H1 (cell line): ENCODE results near the gene VIPR2. TPM values are rescaled to one million over a fixed set of nuclear protein-coding genes. Genes with fewer than 3 reads are reported as not detected.

Experiments used
- CTCF ChIA-PET: fragments of 300-600 bp; sonication (Branson Sonifier 250); formaldehyde crosslinking; loops from one replicate; lab custom pipeline; 2021; ENCODE audit not compliant: partially characterized antibody; lab: Charles Lee
- POLR2A ChIA-PET: fragments of 300-600 bp; sonication (Branson Sonifier 250); formaldehyde crosslinking; loops from one replicate; lab custom pipeline; 2021; ENCODE audit warnings: inconsistent platforms; ENCODE audit not compliant: partially characterized antibody; lab: Charles Lee
- DNase-seq, 2 experiments: peaks; one replicate each; pipeline versions ENCODE4 v3.0.0 to v3.0.0-alpha.2; 2010 to 2022; ENCODE audit warnings: low spot score in 2 of 2, low read depth in 1 of 2, mixed read lengths in 1 of 2
- FAIRE-seq: peaks from 2 replicates; lab custom pipeline; 2011; peaks lifted over from hg19 to GRCh38; lab: Jason Lieb, UNC
- H2AFZ ChIP-seq: 2 replicates; pipeline ENCODE4 v1.8.1; 2012; ENCODE audit warnings: low read length, inconsistent platforms
- H2AK5ac ChIP-seq: 2 replicates; pipeline ENCODE4 v1.6.1; 2013; ENCODE audit warnings: low read depth, low read length
- H2BK120ac ChIP-seq: replicated peaks from 2 replicates; pipeline ENCODE3; 2013; ENCODE audit warnings: low read depth, low read length, inconsistent platforms
- H2BK12ac ChIP-seq: 2 replicates; pipeline ENCODE4 v1.6.1; 2013; ENCODE audit warnings: low read depth, low read length
- H2BK15ac ChIP-seq: 2 replicates; pipeline ENCODE4 v1.6.1; 2013; ENCODE audit warnings: low read length
- H2BK20ac ChIP-seq: 2 replicates; pipeline ENCODE4 v1.6.1; 2013; ENCODE audit warnings: low read length
- H2BK5ac ChIP-seq: 2 replicates; pipeline ENCODE4 v1.6.1; 2013; ENCODE audit warnings: low read depth, low read length
- H3K14ac ChIP-seq: 2 replicates; pipeline ENCODE4 v1.6.1; 2013; ENCODE audit warnings: inconsistent platforms; ENCODE audit not compliant: insufficient read length
- H3K18ac ChIP-seq: 2 replicates; pipeline ENCODE4 v1.6.1; 2013; ENCODE audit warnings: low read length; ENCODE audit errors: extremely low read depth
- H3K23ac ChIP-seq: 2 replicates; pipeline ENCODE4 v1.6.1; 2013; ENCODE audit warnings: inconsistent platforms; ENCODE audit not compliant: insufficient read length
- H3K23me2 ChIP-seq: 2 replicates; pipeline ENCODE4 v1.6.1; 2013; ENCODE audit warnings: low read depth, low read length
- H3K27ac ChIP-seq: 2 replicates; pipeline ENCODE4 v1.6.1; 2011; ENCODE audit warnings: low read depth, low read length, inconsistent platforms
- H3K27me3 ChIP-seq, 4 experiments: replicated peaks in 1 of 4; 1 replicate in 1 of 4; 2 replicates in 3 of 4; pipeline versions ENCODE4 v1.6.1 to v1.8.1; 2011 to 2013; ENCODE audit warnings: low read length in 3 of 4, mild to moderate bottlenecking in 3 of 4, inconsistent platforms in 2 of 4, mixed read lengths in 2 of 4, moderate library complexity in 1 of 4; ENCODE audit not compliant: control insufficient read depth in 3 of 4, insufficient read depth in 3 of 4; ENCODE audit errors: extremely low read depth in 1 of 4
- H3K36me3 ChIP-seq, 4 experiments: 2 replicates each; pipeline versions ENCODE4 v1.6.1 to v1.8.1; 2011 to 2013; ENCODE audit warnings: mild to moderate bottlenecking in 4 of 4, low read length in 3 of 4, moderate library complexity in 2 of 4, control low read depth in 1 of 4, inconsistent platforms in 1 of 4; ENCODE audit not compliant: insufficient read depth in 4 of 4, control insufficient read depth in 2 of 4
- H3K4ac ChIP-seq: replicated peaks from 2 replicates; pipeline ENCODE3; 2013; ENCODE audit warnings: low read length, low read depth, mixed read lengths, inconsistent platforms; ENCODE audit not compliant: insufficient read length
- H3K4me1 ChIP-seq, 4 experiments: replicated peaks in 1 of 4; 1 replicate in 1 of 4; 2 replicates in 3 of 4; pipeline versions ENCODE4 v1.6.1 to v1.8.1; 2011 to 2013; ENCODE audit warnings: low read length in 3 of 4, inconsistent platforms in 2 of 4, mixed read lengths in 1 of 4; ENCODE audit not compliant: insufficient read depth in 4 of 4, control insufficient read depth in 3 of 4
- H3K4me2 ChIP-seq, 2 experiments: 2 replicates each; pipeline versions ENCODE4 v1.6.1 to v1.8.1; 2011 to 2013; ENCODE audit warnings: low read depth in 2 of 2, low read length in 2 of 2, control low read depth in 1 of 2, inconsistent platforms in 1 of 2, mild to moderate bottlenecking in 1 of 2; ENCODE audit not compliant: insufficient read depth in 1 of 2
- H3K4me3 ChIP-seq, 4 experiments: fragments of 200-600, 300-600 bp in 1 of 4; sonication (generic), shearing (Covaris generic), sonication (Bioruptor Twin) in 1 of 4; 2 replicates each; pipeline versions ENCODE4 v1.5.1 to v1.8.1; 2011 to 2016; ENCODE audit warnings: low read length in 4 of 4, low read depth in 3 of 4, control low read depth in 2 of 4, inconsistent platforms in 2 of 4, mild to moderate bottlenecking in 2 of 4, mixed read lengths in 1 of 4, moderate library complexity in 1 of 4; ENCODE audit not compliant: insufficient read depth in 2 of 4; ENCODE audit errors: extremely low read depth in 1 of 4
- H3K56ac ChIP-seq: replicated peaks from 2 replicates; pipeline ENCODE3; 2013; ENCODE audit warnings: low read depth, mild to moderate bottlenecking, mixed read lengths, low read length, inconsistent platforms; ENCODE audit not compliant: insufficient read length
- H3K79me1 ChIP-seq: 2 replicates; pipeline ENCODE4 v1.6.1; 2013; ENCODE audit warnings: low read depth, low read length, control low read depth
- H3K79me2 ChIP-seq, 2 experiments: 2 replicates each; pipeline versions ENCODE4 v1.6.1 to v1.8.1; 2012 to 2013; ENCODE audit warnings: low read length in 2 of 2, mild to moderate bottlenecking in 2 of 2, inconsistent platforms in 1 of 2; ENCODE audit not compliant: insufficient read depth in 2 of 2, control insufficient read depth in 1 of 2
- H3K9ac ChIP-seq, 4 experiments: replicated peaks in 1 of 4; 1 replicate in 1 of 4; 2 replicates in 3 of 4; pipeline versions ENCODE4 v1.6.1 to v1.8.1; 2011 to 2013; ENCODE audit warnings: low read depth in 3 of 4, low read length in 3 of 4, control low read depth in 2 of 4, mild to moderate bottlenecking in 2 of 4, moderate library complexity in 2 of 4, inconsistent platforms in 1 of 4; ENCODE audit errors: extremely low read depth in 1 of 4
- H3K9me3 ChIP-seq, 2 experiments: 2 replicates each; pipeline versions ENCODE4 v1.6.1 to v1.8.1; 2012 to 2013; ENCODE audit warnings: mild to moderate bottlenecking in 2 of 2, moderate library complexity in 2 of 2, control low read depth in 1 of 2, inconsistent platforms in 1 of 2, low read depth in 1 of 2, low read length in 1 of 2, mixed read lengths in 1 of 2; ENCODE audit not compliant: insufficient read depth in 2 of 2
- H4K20me1 ChIP-seq, 2 experiments: replicated peaks in 1 of 2; 2 replicates each; pipeline versions ENCODE3 to v1.8.1; 2011 to 2013; ENCODE audit warnings: inconsistent platforms in 2 of 2, low read length in 2 of 2, mild to moderate bottlenecking in 1 of 2; ENCODE audit not compliant: insufficient read depth in 2 of 2, control insufficient read depth in 1 of 2
- H4K5ac ChIP-seq: 2 replicates; pipeline ENCODE4 v1.6.1; 2013; ENCODE audit warnings: low read length, low read depth, mixed read lengths, inconsistent platforms; ENCODE audit not compliant: insufficient read length
- H4K8ac ChIP-seq: 2 replicates; pipeline ENCODE4 v1.8.0; 2013; ENCODE audit warnings: mild to moderate bottlenecking, moderate library complexity, low read length, inconsistent platforms; ENCODE audit not compliant: insufficient read depth; ENCODE audit errors: extremely low read depth
- H4K91ac ChIP-seq: replicated peaks from 2 replicates; pipeline ENCODE3; 2013; ENCODE audit warnings: low read length, mixed read lengths, inconsistent platforms; ENCODE audit not compliant: insufficient read length
- CREB1 ChIP-seq: IDR thresholded peaks from 2 replicates; pipeline ENCODE4 v1.6.1; 2012; ENCODE audit warnings: inconsistent platforms
- JUND ChIP-seq: IDR thresholded peaks from 2 replicates; pipeline ENCODE4 v1.6.1; 2011; ENCODE audit warnings: mild to moderate bottlenecking, improper control_type of control experiment, low read length
- KDM4A ChIP-seq: IDR thresholded peaks from one replicate; pipeline ENCODE4 v1.7.1; 2012; ENCODE audit warnings: low read depth, mild to moderate bottlenecking, moderate library complexity, low read length, inconsistent platforms; ENCODE audit not compliant: severe bottlenecking
- MAFK ChIP-seq: IDR thresholded peaks from 2 replicates; pipeline ENCODE4 v1.6.1; 2012; ENCODE audit warnings: low read depth, mild to moderate bottlenecking, improper control_type of control experiment, low read length
- POLR2AphosphoS5 ChIP-seq: IDR thresholded peaks from 2 replicates; pipeline ENCODE4 v1.6.1; 2011; ENCODE audit warnings: low read depth, low read length
- RFX5 ChIP-seq: IDR thresholded peaks from 2 replicates; pipeline ENCODE4 v1.6.1; 2011; ENCODE audit warnings: low read depth, low read length, improper control_type of control experiment, borderline replicate concordance
- SAP30 ChIP-seq: fragments of 300-600 bp; sonication (generic); IDR thresholded peaks from 2 replicates; pipeline ENCODE4 v1.7.1; 2012; ENCODE audit warnings: low read length, moderate library complexity, mild to moderate bottlenecking, inconsistent platforms; ENCODE audit not compliant: insufficient read depth, insufficient replicate concordance
- TCF12 ChIP-seq: IDR thresholded peaks from 2 replicates; pipeline ENCODE4 v1.6.1; 2011; ENCODE audit warnings: low read depth, mild to moderate bottlenecking, low read length
- TEAD4 ChIP-seq: IDR thresholded peaks from 2 replicates; pipeline ENCODE4 v1.6.1; 2012; ENCODE audit warnings: low read depth, low read length, inconsistent platforms, mixed read lengths
- ZNF274 ChIP-seq: IDR thresholded peaks from 2 replicates; pipeline ENCODE4 v1.7.0; 2012; ENCODE audit warnings: low read length, borderline replicate concordance; ENCODE audit errors: extremely low read depth
- WGBS, 2 experiments: shearing (Covaris generic) in 1 of 2; methylation state at CpG; one replicate each; pipeline versions ENCODE4 v1.1.6 to v1.1.7; 2013 to 2015; ENCODE audit warnings: low lambda C conversion rate in 2 of 2, mixed read lengths in 2 of 2, inconsistent platforms in 1 of 2, low coverage in 1 of 2, missing lambda C conversion rate in 1 of 2; ENCODE audit not compliant: insufficient replicate concordance in 2 of 2, insufficient coverage in 1 of 2, insufficient read length in 1 of 2; ENCODE audit errors: extremely low coverage in 1 of 2, missing lambda C conversion rate in 1 of 2; 5-methylcytosine and 5-hydroxymethylcytosine counted together
- polyA plus RNA-seq, 7 experiments: library from polyadenylated mRNA; depleted of rRNA in 3 of 7; stranded (reverse) in 5 of 7; unstranded in 2 of 7; fragments of >200 nt in 5 of 7; fragments of 200-250 nt in 2 of 7; gene quantifications; 1 replicate in 5 of 7; 2 replicates in 1 of 7; 4 replicates in 1 of 7; pipeline versions ENCODE4 v1.2.1 to v1.2.3, GENCODE V29; 2011 to 2013; ENCODE audit warnings: missing spikeins in 2 of 7, mixed read lengths in 2 of 7
- total RNA-seq: library from RNA; stranded (reverse); fragmentation: NEBNext Ultra II Directional; extraction: Animal tissue kit (Norgen Biotek cat#: 25700); gene quantifications from 2 replicates; pipeline ENCODE4 v1.2.1, GENCODE V29; 2021
- TF ChIP-seq, protein P1 (sequence below): IDR thresholded peaks from 2 replicates; pipeline ENCODE4 v1.6.1; 2012; ENCODE audit warnings: low read length, inconsistent platforms

Gene VIPR2
- total and polyA plus RNA-seq, 2 of the 8 experiments (the other 6 are each of a cell fraction or from before 2014, with no cell fraction given): 2.4 to 6.3 TPM

DNA sequence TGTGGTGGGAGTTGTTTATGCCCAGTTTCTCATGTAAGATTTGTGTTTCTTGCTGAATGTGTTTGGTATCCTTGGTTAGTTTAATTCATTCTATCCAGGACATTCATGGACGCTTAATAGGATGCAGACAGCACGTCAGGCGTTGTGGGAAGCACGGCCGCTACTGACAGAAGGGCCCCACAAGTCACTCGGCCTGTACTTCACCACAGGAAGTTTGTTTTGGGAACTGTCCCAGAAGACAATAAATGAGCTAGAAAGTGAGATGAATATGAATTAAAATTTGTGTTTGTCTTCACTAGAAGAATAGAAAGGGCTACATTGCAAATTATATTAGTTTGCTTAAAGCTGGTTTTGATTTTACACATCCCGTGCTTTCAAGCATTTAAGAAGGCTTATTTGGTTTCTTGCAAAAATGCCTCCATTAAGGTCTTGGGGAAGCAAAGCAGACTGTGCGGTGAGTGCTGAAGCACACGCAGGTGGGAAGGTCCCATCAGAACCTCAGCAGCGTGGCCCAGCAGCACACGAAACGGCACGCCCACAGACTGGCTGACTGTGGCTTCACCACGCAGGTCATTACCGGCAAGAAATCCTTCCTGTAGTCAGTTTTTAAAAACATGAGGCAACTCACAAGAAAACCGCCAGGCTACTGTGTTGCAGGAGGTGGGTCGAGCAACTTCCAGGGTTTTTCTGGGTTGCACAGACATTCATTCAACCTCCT lies 74.1 kb downstream of the VIPR2 start:
- no peak overlapping the region for H2BK5ac ChIP-seq
- no peaks in the 10 kb centered on the region for H3K79me2 ChIP-seq
- POLR2A ChIA-PET: no interaction called here
- no peaks in the 10 kb centered on the region for H3K27me3 ChIP-seq
- H4K91ac ChIP-seq: no peak overlapping the region
- H2BK120ac ChIP-seq: no peak overlapping the region
- H2BK15ac ChIP-seq: no peak overlapping the region
- H3K4ac ChIP-seq: no peak overlapping the region
- CTCF ChIA-PET: no interaction called here
- H4K20me1 ChIP-seq: no peaks in the 10 kb centered on the region
- no peak overlapping the region for H3K9ac ChIP-seq
- no peaks in the 10 kb centered on the region for H3K79me1 ChIP-seq
- no peaks in the 10 kb centered on the region for H3K4me1 ChIP-seq
- TF ChIP-seq, protein P1, sequence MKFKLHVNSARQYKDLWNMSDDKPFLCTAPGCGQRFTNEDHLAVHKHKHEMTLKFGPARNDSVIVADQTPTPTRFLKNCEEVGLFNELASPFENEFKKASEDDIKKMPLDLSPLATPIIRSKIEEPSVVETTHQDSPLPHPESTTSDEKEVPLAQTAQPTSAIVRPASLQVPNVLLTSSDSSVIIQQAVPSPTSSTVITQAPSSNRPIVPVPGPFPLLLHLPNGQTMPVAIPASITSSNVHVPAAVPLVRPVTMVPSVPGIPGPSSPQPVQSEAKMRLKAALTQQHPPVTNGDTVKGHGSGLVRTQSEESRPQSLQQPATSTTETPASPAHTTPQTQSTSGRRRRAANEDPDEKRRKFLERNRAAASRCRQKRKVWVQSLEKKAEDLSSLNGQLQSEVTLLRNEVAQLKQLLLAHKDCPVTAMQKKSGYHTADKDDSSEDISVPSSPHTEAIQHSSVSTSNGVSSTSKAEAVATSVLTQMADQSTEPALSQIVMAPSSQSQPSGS: no peak
- TF ChIP-seq SAP30 (no peak), ZNF274 (no peak), POLR2AphosphoS5 (no peak), RFX5 (no peak), JUND (no peak), MAFK (no peak), KDM4A (no peak), CREB1 (no peak), TCF12 (no peak), TEAD4 (no peak)
- H3K23me2 ChIP-seq: no peaks in the 10 kb centered on the region
- no peak overlapping the region for H3K27ac ChIP-seq
- 88% methylated on average over 17 of the region's 17 CpGs; no CpG with 5 or more reads in 1 of the 2 experiments for WGBS, 2 experiments
- no peak for FAIRE-seq
- H3K18ac ChIP-seq: no peak overlapping the region
- no peak overlapping the region for H3K4me2 ChIP-seq
- H3K4me3 ChIP-seq: no peak overlapping the region
- H2BK20ac ChIP-seq: no peak overlapping the region
- H3K14ac ChIP-seq: no peak overlapping the region
- no peak overlapping the region for H2BK12ac ChIP-seq
- no peak overlapping the region for H3K23ac ChIP-seq
- H3K56ac ChIP-seq: no peak overlapping the region
- no peak overlapping the region for H2AK5ac ChIP-seq
- H3K9me3 ChIP-seq: no peaks in the 10 kb centered on the region
- H4K5ac ChIP-seq: no peak overlapping the region
- H4K8ac ChIP-seq: no peak overlapping the region
- H3K36me3 ChIP-seq: no peaks in the 10 kb centered on the region
- H2AFZ ChIP-seq: no peak overlapping the region
- no peak for DNase-seq
